ENCODE measurements around the gene MRPL33.

DNA sequence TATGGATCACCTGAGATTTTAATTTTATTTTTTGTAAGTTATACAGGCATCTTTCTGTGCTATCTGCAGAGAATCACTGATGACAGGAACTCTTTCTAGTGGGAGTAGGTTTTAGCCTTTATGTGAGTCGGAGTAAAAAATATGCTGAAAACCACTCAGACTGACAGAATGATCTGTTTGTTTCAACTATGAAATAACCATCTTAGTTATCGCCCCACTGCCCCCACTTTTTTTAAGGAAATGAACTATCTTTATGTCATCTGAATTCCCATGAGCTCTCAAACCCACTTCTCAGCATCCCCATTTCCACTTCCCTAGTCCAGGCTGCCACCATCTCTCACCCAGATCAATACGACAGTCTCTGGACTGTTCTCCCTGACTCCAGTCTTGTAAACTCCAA is 38.9 kb downstream of the MRPL33 start:
- TF ChIP-seq, protein P1, sequence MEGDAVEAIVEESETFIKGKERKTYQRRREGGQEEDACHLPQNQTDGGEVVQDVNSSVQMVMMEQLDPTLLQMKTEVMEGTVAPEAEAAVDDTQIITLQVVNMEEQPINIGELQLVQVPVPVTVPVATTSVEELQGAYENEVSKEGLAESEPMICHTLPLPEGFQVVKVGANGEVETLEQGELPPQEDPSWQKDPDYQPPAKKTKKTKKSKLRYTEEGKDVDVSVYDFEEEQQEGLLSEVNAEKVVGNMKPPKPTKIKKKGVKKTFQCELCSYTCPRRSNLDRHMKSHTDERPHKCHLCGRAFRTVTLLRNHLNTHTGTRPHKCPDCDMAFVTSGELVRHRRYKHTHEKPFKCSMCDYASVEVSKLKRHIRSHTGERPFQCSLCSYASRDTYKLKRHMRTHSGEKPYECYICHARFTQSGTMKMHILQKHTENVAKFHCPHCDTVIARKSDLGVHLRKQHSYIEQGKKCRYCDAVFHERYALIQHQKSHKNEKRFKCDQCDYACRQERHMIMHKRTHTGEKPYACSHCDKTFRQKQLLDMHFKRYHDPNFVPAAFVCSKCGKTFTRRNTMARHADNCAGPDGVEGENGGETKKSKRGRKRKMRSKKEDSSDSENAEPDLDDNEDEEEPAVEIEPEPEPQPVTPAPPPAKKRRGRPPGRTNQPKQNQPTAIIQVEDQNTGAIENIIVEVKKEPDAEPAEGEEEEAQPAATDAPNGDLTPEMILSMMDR (conservative IDR thresholded peaks at IDR 0.05) = no peak
- no peak for TF ChIP-seq EZH2 (IDR thresholded peaks at IDR 0.05; ENCODE audit: low read depth)
